ENCODE measurements around the gene FAM169A.

DNA sequence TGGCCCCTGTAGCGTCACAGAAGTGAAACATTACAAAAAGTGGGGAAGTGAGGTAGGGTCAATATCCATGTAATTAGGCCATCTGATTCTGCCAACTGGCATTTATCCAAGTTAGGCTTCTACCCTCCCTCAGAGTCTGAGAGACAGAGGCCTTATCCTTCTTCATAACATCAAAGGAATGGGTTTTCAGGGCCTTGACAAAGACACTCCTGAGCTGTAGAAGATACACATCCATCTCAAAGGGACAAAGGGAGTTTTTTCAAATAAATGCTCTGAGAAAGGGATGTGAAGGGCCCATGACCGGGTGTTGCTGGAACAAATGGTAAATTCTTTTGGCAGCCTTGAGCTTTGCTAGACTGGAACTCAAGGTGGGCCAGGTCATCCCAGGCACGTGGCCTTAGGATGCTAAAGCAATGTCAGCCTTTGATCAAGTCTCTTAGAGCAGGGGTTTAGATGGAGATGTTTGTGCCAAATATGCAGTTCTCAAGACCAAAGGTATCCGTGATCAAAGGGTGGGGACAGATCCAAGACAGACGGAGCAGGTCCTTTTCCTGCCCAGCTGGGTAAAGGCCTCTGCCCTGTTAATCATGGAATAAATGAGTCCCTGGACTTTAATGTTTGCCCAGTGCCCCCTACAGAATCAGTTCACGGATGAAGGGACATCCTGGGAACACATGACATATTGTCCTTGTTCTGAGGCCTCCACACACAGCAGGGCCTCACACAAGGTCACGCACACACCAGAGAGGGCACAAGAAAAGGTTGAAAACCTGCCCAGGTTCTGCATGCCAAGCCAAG, 10.0 kb upstream of the FAM169A start:
- TF ChIP-seq, protein P1, sequence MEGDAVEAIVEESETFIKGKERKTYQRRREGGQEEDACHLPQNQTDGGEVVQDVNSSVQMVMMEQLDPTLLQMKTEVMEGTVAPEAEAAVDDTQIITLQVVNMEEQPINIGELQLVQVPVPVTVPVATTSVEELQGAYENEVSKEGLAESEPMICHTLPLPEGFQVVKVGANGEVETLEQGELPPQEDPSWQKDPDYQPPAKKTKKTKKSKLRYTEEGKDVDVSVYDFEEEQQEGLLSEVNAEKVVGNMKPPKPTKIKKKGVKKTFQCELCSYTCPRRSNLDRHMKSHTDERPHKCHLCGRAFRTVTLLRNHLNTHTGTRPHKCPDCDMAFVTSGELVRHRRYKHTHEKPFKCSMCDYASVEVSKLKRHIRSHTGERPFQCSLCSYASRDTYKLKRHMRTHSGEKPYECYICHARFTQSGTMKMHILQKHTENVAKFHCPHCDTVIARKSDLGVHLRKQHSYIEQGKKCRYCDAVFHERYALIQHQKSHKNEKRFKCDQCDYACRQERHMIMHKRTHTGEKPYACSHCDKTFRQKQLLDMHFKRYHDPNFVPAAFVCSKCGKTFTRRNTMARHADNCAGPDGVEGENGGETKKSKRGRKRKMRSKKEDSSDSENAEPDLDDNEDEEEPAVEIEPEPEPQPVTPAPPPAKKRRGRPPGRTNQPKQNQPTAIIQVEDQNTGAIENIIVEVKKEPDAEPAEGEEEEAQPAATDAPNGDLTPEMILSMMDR (IDR thresholded peaks at IDR 0.05; ENCODE audit: extremely low read depth in 1 of 2, insufficient read depth in 1 of 2, low read depth in 1 of 2, low read length in 2 of 2) = no peak
- TF ChIP-seq POLR2A (IDR thresholded peaks at IDR 0.05; ENCODE audit: low read depth, low read length) (no peak), MYC (IDR thresholded peaks at IDR 0.05; ENCODE audit: low read depth, low read length) (no peak), EZH2 (IDR thresholded peaks at IDR 0.05; ENCODE audit: borderline replicate concordance, low read depth, low read length, severe bottlenecking) (no peak), POLR2AphosphoS5 (IDR thresholded peaks at IDR 0.05; ENCODE audit: insufficient read depth, low read depth, low read length) (no peak), JUN (IDR thresholded peaks at IDR 0.05; ENCODE audit: borderline replicate concordance, insufficient read depth, insufficient read length, low read depth) (no peak), GATA2 (IDR thresholded peaks at IDR 0.05; ENCODE audit: insufficient read depth, insufficient read length, low read depth, low read length) (no peak)
- TF ChIP-seq, protein P2, sequence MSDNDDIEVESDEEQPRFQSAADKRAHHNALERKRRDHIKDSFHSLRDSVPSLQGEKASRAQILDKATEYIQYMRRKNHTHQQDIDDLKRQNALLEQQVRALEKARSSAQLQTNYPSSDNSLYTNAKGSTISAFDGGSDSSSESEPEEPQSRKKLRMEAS (IDR thresholded peaks at IDR 0.05; ENCODE audit: insufficient read depth, insufficient read length) = no peak
